Kidney (tissue), 14 donors: Measurements from ENCODE around the gene PLA2G4A. TPM values are rescaled to one million over a fixed set of nuclear protein-coding genes. Genes with fewer than 3 reads are reported as not detected.

Experiments used
- DNase-seq, 5 donors: peaks; one replicate each; pipeline ENCODE4 v3.0.0-alpha.2; 2013 to 2020
- FAIRE-seq: peaks from 2 replicates; lab custom pipeline; 2012; peaks lifted over from hg19 to GRCh38; lab: Jason Lieb, UNC
- H3K27ac ChIP-seq, 2 donors: one replicate each; pipeline ENCODE4 v1.7.0; 2013; ENCODE audit warnings: low read depth in 2 of 2, low read length in 2 of 2, inconsistent platforms in 1 of 2
- H3K27me3 ChIP-seq: one replicate; pipeline ENCODE4 v1.7.1; 2013; ENCODE audit warnings: low read length, inconsistent platforms; ENCODE audit not compliant: control insufficient read depth, insufficient read depth
- H3K36me3 ChIP-seq, 3 donors: one replicate each; pipeline versions ENCODE4 v1.7.0 to v1.7.1; 2013; ENCODE audit warnings: low read length in 3 of 3, control low read depth in 1 of 3, inconsistent platforms in 1 of 3; ENCODE audit not compliant: insufficient read depth in 3 of 3, control insufficient read depth in 2 of 3
- H3K4me1 ChIP-seq, 3 donors: one replicate each; pipeline versions ENCODE4 v1.7.0 to v1.7.1; 2013; ENCODE audit warnings: low read length in 3 of 3, inconsistent platforms in 1 of 3, low read depth in 1 of 3; ENCODE audit not compliant: control insufficient read depth in 2 of 3, insufficient read depth in 2 of 3
- H3K4me3 ChIP-seq, 3 donors: one replicate each; pipeline versions ENCODE4 v1.7.0 to v1.8.1; 2013; ENCODE audit warnings: low read length in 3 of 3, control low read depth in 1 of 3, inconsistent platforms in 1 of 3
- H3K9ac ChIP-seq, 3 donors: one replicate each; pipeline versions ENCODE4 v1.7.0 to v1.7.1; 2013; ENCODE audit warnings: low read length in 3 of 3, control low read depth in 1 of 3, inconsistent platforms in 1 of 3
- H3K9me3 ChIP-seq, 3 donors: one replicate each; pipeline versions ENCODE4 v1.7.0 to v1.7.1; 2013; ENCODE audit warnings: low read length in 3 of 3, control low read depth in 1 of 3, inconsistent platforms in 1 of 3; ENCODE audit not compliant: control insufficient read depth in 2 of 3, insufficient read depth in 1 of 3
- CTCF ChIP-seq: IDR thresholded peaks from 3 replicates; pipeline ENCODE4 v1.5.1; 2012; ENCODE audit warnings: mild to moderate bottlenecking, moderate library complexity, borderline replicate concordance; ENCODE audit not compliant: insufficient read depth; ENCODE audit errors: extremely low read depth
- intact Hi-C: fragments of 100-400 bp; cut with DNase I; formaldehyde crosslinking; loops from one replicate; pipeline ENCODE4 v1.11.1; 2022
- polyA plus RNA-seq: library from polyadenylated mRNA; stranded (reverse); fragments of 350-450 nt; fragmentation: Illumina TruSeq; extraction: RNeasy Lipid Tissue Mini Kit (QIAGEN cat#74804); gene quantifications from one replicate; pipeline ENCODE4 v1.2.3, GENCODE V29; 2014; ENCODE audit warnings: low read depth, low replicate concordance; ENCODE audit not compliant: insufficient read depth
- total RNA-seq: library from RNA; stranded (reverse); fragmentation: NEBNext Ultra II Directional; extraction: Animal tissue kit (Norgen Biotek cat#: 25700); gene quantifications from one replicate; pipeline ENCODE4 v1.2.1, GENCODE V29; 2021
- donor health status: control.
- donor health status: control.
- donor health status: control.
- donor health status: control.
- donor health status: control.
- donor health status: DM: yes; HTN: yes; CAD: no.
- donor health status: Normal renal cell carcinoma (clear cell type).

PLA2G4A gene
- total and polyA plus RNA-seq, 2 donors from 2014 or later, result 3.4 to 8.4 TPM

- H3K4me3 ChIP-seq, result no peak overlapping the region
- TF ChIP-seq CTCF, result no peak
- no peaks in the 10 kb centered on the region for H3K36me3 ChIP-seq
- no peak for FAIRE-seq
- DNase-seq, result no peak
- H3K9me3 ChIP-seq, result no peaks in the 10 kb centered on the region
- intact Hi-C loops, result no loop called here
- H3K4me1 ChIP-seq, result no peaks in the 10 kb centered on the region
- H3K27me3 ChIP-seq, result no peaks in the 10 kb centered on the region
- H3K9ac ChIP-seq, result no peak overlapping the region
- no peak overlapping the region for H3K27ac ChIP-seq
Observed at GRCh38 chr1:186831168-186831567, 2.4 kb downstream of the PLA2G4A start.

GRCh38 chr1:186834399-186834958 lies 5.7 kb downstream of the PLA2G4A start:
- Histone ChIP-seq H3K9ac (no peak overlapping the region), H3K27me3 (no peaks in the 10 kb centered on the region), H3K36me3 (no peaks in the 10 kb centered on the region), H3K9me3 (no peaks in the 10 kb centered on the region), H3K4me1 (peaks cover 0 to 2% (median 0%) of the 10 kb centered on the region in 3 donors), H3K27ac (no peak overlapping the region), H3K4me3 (no peak overlapping the region)
- peak; percentile 27 for FAIRE-seq
- DNase-seq, result no peak
- no peak for TF ChIP-seq CTCF
- intact Hi-C loops, result no loop called here

GRCh38 chr1:186835448-186835847 lies 6.7 kb downstream of the PLA2G4A start:
- no peak for DNase-seq
- FAIRE-seq, result no peak
- no peaks in the 10 kb centered on the region for H3K36me3 ChIP-seq
- H3K9me3 ChIP-seq, result no peaks in the 10 kb centered on the region
- peaks cover 0 to 2% (median 0%) of the 10 kb centered on the region in 3 donors for H3K4me1 ChIP-seq
- H3K27me3 ChIP-seq, result no peaks in the 10 kb centered on the region
- H3K27ac ChIP-seq, result no peak overlapping the region
- no peak overlapping the region for H3K4me3 ChIP-seq
- intact Hi-C loops, result no loop called here
- no peak for TF ChIP-seq CTCF
- H3K9ac ChIP-seq, result no peak overlapping the region

GRCh38 chr1:186837806-186838205 lies 9.1 kb downstream of the PLA2G4A start:
- intact Hi-C loops, result no loop called here

More at GRCh38 chr1:186837806-186838205, 9.1 kb downstream of the PLA2G4A start:
- Histone ChIP-seq H3K27ac (no peak overlapping the region), H3K4me1 (peaks cover 0 to 2% (median 2%) of the 10 kb centered on the region in 3 donors), H3K4me3 (no peak overlapping the region), H3K36me3 (no peaks in the 10 kb centered on the region), H3K27me3 (no peaks in the 10 kb centered on the region), H3K9ac (no peak overlapping the region), H3K9me3 (no peaks in the 10 kb centered on the region)
- FAIRE-seq, result no peak
- no peak for TF ChIP-seq CTCF
- no peak for DNase-seq
